ENCODE data around the gene FEZ2. TPM values are rescaled to one million over a fixed set of nuclear protein-coding genes. Genes with fewer than 3 reads are reported as not detected.

Gene FEZ2
- polyA plus RNA-seq, 2 of the 4 experiments (the other 2 are of a cell fraction) = 52.5 to 124 TPM

- FAIRE-seq = peak; percentile 98
- CTCF ChIA-PET = interaction anchor here (1.4 to 8.4 kb wide), 3 partner anchors 17 to 208 kb away, joined by 4 to 35 read pairs (median 5); no protein-coding TSS in a partner anchor
- peaks cover 70% of the 10 kb centered on the region for H3K4me1 ChIP-seq
- POLR2A ChIA-PET = interaction anchor here (1.2 to 1.3 kb wide), 2 partner anchors 8 to 36 kb away, joined by 3 to 6 read pairs; partner anchors contain the start of gene FEZ2
- H3K9me3 ChIP-seq = no peaks in the 10 kb centered on the region
- DNase-seq (ENCODE audit: low read depth in 1 of 2, low spot score in 1 of 2) = peak; percentile 72 to 89
- H3K4me3 ChIP-seq = peak overlapping the region; percentile 14; the same call in 2 of the 3 replicates
- WGBS (ENCODE audit: missing lambda C conversion rate) = 23% methylated on average over 8 of the region's 8 CpGs
- H3K4me2 ChIP-seq = peak overlapping the region; percentile 81
- ATAC-seq = peak; percentile 82 to 85
- H3K27ac ChIP-seq = peak overlapping the region; percentile 84 to 88
- peak; percentile 56 to 78; a peak in 2 of 5 replicates for TF ChIP-seq EP300 (IDR thresholded peaks at IDR 0.05)
- no peak for TF ChIP-seq CTCF (IDR thresholded peaks at IDR 0.05)
- TF ChIP-seq ZNF302 (CRISPR knock-in tag; IDR thresholded peaks at IDR 0.05) = no peak
- no peak for TF ChIP-seq KDM5A (IDR thresholded peaks at IDR 0.05)
- no peak for TF ChIP-seq CBX8 (IDR thresholded peaks at IDR 0.05)
- TF ChIP-seq, protein P1, sequence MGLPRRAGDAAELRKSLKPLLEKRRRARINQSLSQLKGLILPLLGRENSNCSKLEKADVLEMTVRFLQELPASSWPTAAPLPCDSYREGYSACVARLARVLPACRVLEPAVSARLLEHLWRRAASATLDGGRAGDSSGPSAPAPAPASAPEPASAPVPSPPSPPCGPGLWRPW (IDR thresholded peaks at IDR 0.05) = no peak
- no peak for TF ChIP-seq SREBF2 (IDR thresholded peaks at IDR 0.05)
- TF ChIP-seq CBX2 (IDR thresholded peaks at IDR 0.05; ENCODE audit: borderline replicate concordance, low read depth) = no peak
- TF ChIP-seq NPAS2 (CRISPR knock-in tag; IDR thresholded peaks at IDR 0.05; ENCODE audit: borderline replicate concordance) = no peak
- no peak for TF ChIP-seq CHD4 (IDR thresholded peaks at IDR 0.05; ENCODE audit: borderline replicate concordance)
- TF ChIP-seq EHMT2 (IDR thresholded peaks at IDR 0.05; ENCODE audit: low read depth) = no peak
- TF ChIP-seq SMC3 (IDR thresholded peaks at IDR 0.05) = no peak
- no peak for TF ChIP-seq MYC (IDR thresholded peaks at IDR 0.05; ENCODE audit: borderline replicate concordance, low read length)
- TF ChIP-seq HDAC2 (IDR thresholded peaks at IDR 0.05) = no peak
- TF ChIP-seq CEBPB (IDR thresholded peaks at IDR 0.05) = peak in 1 of 2 experiments; percentile 57; a peak in 1 of 4 replicates
- TF ChIP-seq BHLHE40 (IDR thresholded peaks at IDR 0.05; ENCODE audit: low read depth, low read length) = peak; percentile 3; the same call in 1 of the 2 replicates
- no peak for TF ChIP-seq MAZ (IDR thresholded peaks at IDR 0.05; ENCODE audit: borderline replicate concordance, low read depth, low read length)
- no peak for TF ChIP-seq MAFK (IDR thresholded peaks at IDR 0.05; ENCODE audit: partially characterized antibody)
- no peak for TF ChIP-seq ZC3H11A (IDR thresholded peaks at IDR 0.05)
- TF ChIP-seq ZFP36 (IDR thresholded peaks at IDR 0.05; ENCODE audit: borderline replicate concordance, partially characterized antibody) = no peak
- no peak; the same call in 1 of the 2 replicates for TF ChIP-seq E2F6 (IDR thresholded peaks at IDR 0.05; ENCODE audit: borderline replicate concordance, low read depth)
- TF ChIP-seq RARB (CRISPR knock-in tag; IDR thresholded peaks at IDR 0.05) = peak; percentile 43; the same call in 1 of the 2 replicates
- TF ChIP-seq RAD21 (conservative IDR thresholded peaks at IDR 0.05 in 1 of 2, IDR thresholded peaks at IDR 0.05 in 1 of 2) = 0 out of 5 replicates have a peak, but pooled peaks of 1 of the 2 experiments have one; percentile 9
- TF ChIP-seq KDM1A (IDR thresholded peaks at IDR 0.05; ENCODE audit: low read depth) = no peak
- no peak for TF ChIP-seq RFX5 (IDR thresholded peaks at IDR 0.05)
- TF ChIP-seq JUN (IDR thresholded peaks at IDR 0.05) = peak; percentile 41 to 89; a peak in 4 of 5 replicates
- TF ChIP-seq TP53 (CRISPR knock-in tag; IDR thresholded peaks at IDR 0.05) = no peak
- TF ChIP-seq TFCP2L1 (CRISPR knock-in tag; IDR thresholded peaks at IDR 0.05) = no peak
- peak; percentile 70; the same call in 1 of the 2 replicates for TF ChIP-seq FOXS1 (CRISPR knock-in tag; IDR thresholded peaks at IDR 0.05)
- no peak for TF ChIP-seq ZSCAN20 (CRISPR knock-in tag; IDR thresholded peaks at IDR 0.05)
- TF ChIP-seq POLR2AphosphoS2 (conservative IDR thresholded peaks at IDR 0.05; ENCODE audit: low read length) = peak; percentile 60; the same call in 1 of the 2 replicates
- TF ChIP-seq HOXB5 (CRISPR knock-in tag; IDR thresholded peaks at IDR 0.05) = 0 out of 2 replicates have a peak, but pooled peaks have one; percentile 9
- TF ChIP-seq PHF8 (IDR thresholded peaks at IDR 0.05; ENCODE audit: borderline replicate concordance, low read depth) = no peak
- no peak for TF ChIP-seq HEYL (CRISPR knock-in tag; IDR thresholded peaks at IDR 0.05)
- no peak for TF ChIP-seq PBX3 (IDR thresholded peaks at IDR 0.05)
- TF ChIP-seq GATA3 (IDR thresholded peaks at IDR 0.05; ENCODE audit: borderline replicate concordance) = peak; percentile 92; the same call in 1 of the 2 replicates
- TF ChIP-seq NR3C1 (IDR thresholded peaks at IDR 0.05) = no peak
- TF ChIP-seq, protein P2, sequence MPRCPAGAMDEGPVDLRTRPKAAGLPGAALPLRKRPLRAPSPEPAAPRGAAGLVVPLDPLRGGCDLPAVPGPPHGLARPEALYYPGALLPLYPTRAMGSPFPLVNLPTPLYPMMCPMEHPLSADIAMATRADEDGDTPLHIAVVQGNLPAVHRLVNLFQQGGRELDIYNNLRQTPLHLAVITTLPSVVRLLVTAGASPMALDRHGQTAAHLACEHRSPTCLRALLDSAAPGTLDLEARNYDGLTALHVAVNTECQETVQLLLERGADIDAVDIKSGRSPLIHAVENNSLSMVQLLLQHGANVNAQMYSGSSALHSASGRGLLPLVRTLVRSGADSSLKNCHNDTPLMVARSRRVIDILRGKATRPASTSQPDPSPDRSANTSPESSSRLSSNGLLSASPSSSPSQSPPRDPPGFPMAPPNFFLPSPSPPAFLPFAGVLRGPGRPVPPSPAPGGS (IDR thresholded peaks at IDR 0.05) = 0 out of 3 replicates have a peak, but pooled peaks have one; percentile 50
Observed at GRCh38 chr2:36561237-36561944, 36.6 kb downstream of the FEZ2 start.

Data from A549 (cell line).